ENCODE results near the gene RHAG. TPM values are rescaled to one million over a fixed set of nuclear protein-coding genes. Genes with fewer than 3 reads are reported as not detected.
"Not testable (repeated sequence)": the region's sequence is repeated elsewhere in the genome, so short reads cannot be mapped to it uniquely, and the experiment has no call there.

The RHAG gene
- total and polyA plus RNA-seq, 12 donors = 0.12 to 0.95 (median 0.41) TPM; not detected in 5

DNA sequence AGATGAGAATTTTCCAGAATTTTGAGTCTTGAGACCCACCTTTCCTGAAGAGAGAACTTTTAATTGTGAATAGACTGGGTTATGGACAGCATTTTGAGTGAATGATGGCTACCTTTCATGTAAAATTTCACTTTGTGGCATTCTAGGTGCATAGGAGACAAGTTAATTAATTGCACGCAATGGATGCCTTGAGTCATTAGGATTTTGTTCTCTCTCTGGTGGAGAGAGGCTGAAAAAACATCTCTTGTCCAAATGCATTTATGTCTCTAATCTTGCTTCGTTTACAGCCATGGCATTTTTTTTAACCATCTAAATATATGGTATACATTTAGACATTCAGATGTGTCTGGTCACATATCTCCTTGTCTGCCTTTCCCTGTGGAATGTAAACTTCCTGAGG is 3.1 kb downstream of the RHAG start:
- intact Hi-C loops (cut with DNase I) = no loop called here
- no peak for TF ChIP-seq CTCF (IDR thresholded peaks at IDR 0.05)
- ATAC-seq (no peak), DNase-seq (no peak)
- Histone ChIP-seq H3K4me1 (no peaks in the 10 kb centered on the region), H3K4me3 (no peak overlapping the region), H3K36me3 (no peaks in the 10 kb centered on the region), H3K27ac (no peak overlapping the region), H3K9me3 (no peaks in the 10 kb centered on the region), H3K27me3 (no peaks in the 10 kb centered on the region)
- 72 to 86% methylated on average over 2 of the region's 2 CpGs for WGBS, 2 donors

DNA sequence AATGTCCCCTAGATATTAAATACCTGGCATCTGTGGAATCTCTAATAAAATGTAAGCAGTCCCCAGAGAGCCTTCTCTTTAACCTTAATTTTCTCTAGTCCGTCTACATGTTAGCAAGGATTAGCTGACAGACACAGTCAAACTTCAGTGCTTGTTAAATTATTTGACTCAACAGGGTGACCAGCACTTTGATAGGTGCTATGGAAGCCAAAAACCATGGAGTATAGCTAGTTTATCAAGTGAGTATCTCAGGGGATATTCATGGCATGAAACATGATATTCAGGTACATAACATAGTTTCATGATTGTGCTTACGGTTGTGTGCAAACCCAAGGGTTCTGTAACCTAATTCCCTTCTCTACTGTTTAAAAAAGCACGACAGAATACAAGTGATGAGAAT is 3.9 kb downstream of the RHAG start:
- WGBS, 2 donors = 81 to 83% methylated on average over 3 of the region's 3 CpGs
- intact Hi-C loops (cut with DNase I) = no loop called here
- Histone ChIP-seq H3K9me3 (no peaks in the 10 kb centered on the region), H3K4me1 (no peaks in the 10 kb centered on the region), H3K27me3 (no peaks in the 10 kb centered on the region), H3K4me3 (no peak overlapping the region), H3K36me3 (no peaks in the 10 kb centered on the region), H3K27ac (no peak overlapping the region)
- ATAC-seq (no peak), DNase-seq (no peak)
- no peak for TF ChIP-seq CTCF (IDR thresholded peaks at IDR 0.05)

DNA sequence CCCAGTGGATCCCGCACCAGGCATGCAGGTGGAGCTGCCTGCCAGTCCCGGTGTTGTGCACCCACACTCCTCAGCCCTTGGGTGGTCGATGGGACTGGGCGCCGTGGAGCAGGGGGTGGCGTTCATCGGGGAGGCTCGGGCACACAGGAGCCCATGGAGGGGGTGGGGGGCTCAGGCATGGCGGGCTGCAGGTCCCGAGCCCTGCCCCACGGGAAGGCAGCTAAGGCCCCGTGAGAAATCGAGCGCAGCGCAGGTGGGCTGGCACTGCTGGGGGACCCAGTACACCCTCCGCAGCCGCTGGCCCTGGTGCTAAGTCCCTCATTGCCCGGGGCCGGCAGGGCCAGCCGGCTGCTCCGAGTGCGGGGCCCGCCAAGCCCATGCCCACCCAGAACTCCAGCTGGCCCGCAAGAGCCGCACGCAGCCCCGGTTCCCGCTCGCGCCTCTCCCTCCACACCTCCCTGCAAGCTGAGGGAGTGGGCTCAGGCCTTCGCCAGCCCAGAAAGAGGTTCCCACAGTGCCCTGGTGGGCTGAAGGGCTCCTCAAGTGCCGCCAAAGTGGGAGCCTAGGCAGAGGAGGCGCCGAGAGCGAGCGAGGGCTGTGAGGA is 7.1 kb downstream of the RHAG start:
- not testable (repeated sequence) for H3K36me3 ChIP-seq, H3K4me1 ChIP-seq, ATAC-seq, H3K9me3 ChIP-seq, H3K27ac ChIP-seq, DNase-seq, H3K4me3 ChIP-seq, H3K27me3 ChIP-seq
- intact Hi-C loops (cut with DNase I) = loop anchor here in 4 of 10 donors (10.0 kb wide), 1 partner anchor 215 kb away; no protein-coding TSS in a partner anchor
- 93 to 94% methylated on average over 33 to 36 of the region's 36 CpGs for WGBS, 2 donors

- 81 to 89% methylated on average over 3 of the region's 3 CpGs for WGBS, 2 donors
- DNase-seq = no peak
- Histone ChIP-seq H3K36me3 (no peaks in the 10 kb centered on the region), H3K9me3 (no peaks in the 10 kb centered on the region), H3K4me3 (no peak overlapping the region), H3K27ac (no peak overlapping the region), H3K4me1 (no peaks in the 10 kb centered on the region), H3K27me3 (peaks cover 0 to 5% (median 0%) of the 10 kb centered on the region in 7 donors)
- TF ChIP-seq CTCF (IDR thresholded peaks at IDR 0.05) = no peak
- no peak for ATAC-seq
- intact Hi-C loops (cut with DNase I) = loop anchor here in 5 of 10 donors (1.0 to 10.0 kb wide), 2 partner anchors 36 to 218 kb away; no protein-coding TSS in a partner anchor
Measured at GRCh38 chr6:49626811-49627210, 9.8 kb downstream of the RHAG start.

GRCh38 chr6:49618257-49618656 is 18.4 kb downstream of the RHAG start:
- Histone ChIP-seq H3K27me3 (no peaks in the 10 kb centered on the region), H3K27ac (no peak overlapping the region), H3K9me3 (no peaks in the 10 kb centered on the region), H3K4me3 (no peak overlapping the region), H3K36me3 (no peaks in the 10 kb centered on the region), H3K4me1 (no peaks in the 10 kb centered on the region)
- TF ChIP-seq CTCF (IDR thresholded peaks at IDR 0.05) = no peak
- DNase-seq = no peak
- intact Hi-C loops (cut with DNase I) = loop anchor here in 1 of 10 donors (10.0 kb wide), 1 partner anchor 93 kb away; no protein-coding TSS in a partner anchor
- no peak for ATAC-seq

GRCh38 chr6:49614144-49614543 is 22.5 kb downstream of the RHAG start:
- 81 to 85% methylated on average over 5 of the region's 5 CpGs for WGBS, 2 donors
- intact Hi-C loops (cut with DNase I) = loop anchor here in 1 of 10 donors (10.0 kb wide), 1 partner anchor 89 kb away; no protein-coding TSS in a partner anchor
- not testable (repeated sequence) for ATAC-seq

More at GRCh38 chr6:49614144-49614543, 22.5 kb downstream of the RHAG start:
- H3K4me3 ChIP-seq, H3K4me1 ChIP-seq, H3K9me3 ChIP-seq, H3K27me3 ChIP-seq, H3K36me3 ChIP-seq, DNase-seq, H3K27ac ChIP-seq: not testable (repeated sequence)
